HG03520 (cell line): ENCODE results near the gene DPM1.

Experiments
- ATAC-seq: cut with Tn5 transposase; IDR thresholded peaks from one replicate; pipeline ENCODE4 v1.9.1; 2021; ENCODE audit warnings: mild to moderate bottlenecking, moderate library complexity; ENCODE audit not compliant: unreplicated experiment

Gene DPM1

GRCh38 chr20:50957798-50958614 is at the start of gene DPM1:
Gene DPM1, minus strand, starts transcription at chr20:50958532. Its CDS starts 9 bp downstream, at chr20:50958523.
- peak; percentile 65 for ATAC-seq

GRCh38 chr20:51005214-51005613 is 46.9 kb upstream of the DPM1 start:
- ATAC-seq = no peak

DNA sequence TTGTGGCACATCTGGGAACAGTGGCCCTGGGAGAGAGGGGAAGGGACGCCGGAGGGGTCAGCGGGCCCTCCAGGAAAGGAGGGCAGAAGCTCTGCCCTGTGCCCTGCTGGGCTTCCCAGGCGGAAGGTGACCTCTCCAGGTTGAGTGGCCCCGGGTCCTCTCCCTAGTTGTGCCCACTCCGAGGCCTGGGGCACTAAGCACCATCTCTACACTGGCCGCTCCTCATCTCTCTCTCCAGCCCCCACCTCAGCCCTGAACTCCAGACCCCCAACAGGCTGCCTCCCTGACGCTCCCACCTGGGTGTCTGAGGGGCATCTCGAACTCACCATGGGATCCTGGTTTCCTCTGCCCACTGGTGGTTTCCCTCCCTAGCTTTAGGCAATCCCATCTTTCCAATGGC is 46.4 kb upstream of the DPM1 start:
- no peak for ATAC-seq

DNA sequence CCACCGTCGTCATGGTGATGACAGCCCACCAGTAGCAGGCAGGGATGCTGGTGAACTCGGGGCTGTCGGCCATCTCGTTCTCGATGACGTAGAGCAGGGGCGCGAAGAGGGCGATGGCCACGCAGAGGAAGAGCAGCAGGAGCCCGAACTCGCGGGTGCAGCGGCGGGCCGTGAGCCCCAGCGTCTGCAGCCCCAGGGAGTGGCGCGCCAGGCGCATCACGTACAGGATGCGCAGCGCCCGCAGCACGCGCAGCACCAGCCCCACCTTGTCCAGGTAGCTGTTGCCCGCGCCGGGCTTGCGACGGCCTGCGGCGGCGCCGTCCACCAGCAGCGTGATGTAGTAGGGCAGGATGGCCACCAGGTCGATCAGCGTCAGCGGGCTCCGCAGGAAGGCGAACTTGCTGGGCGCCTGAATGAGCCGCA is 46.0 kb upstream of the DPM1 start:
- ATAC-seq = no peak

GRCh38 chr20:51003753-51004152 is 45.4 kb upstream of the DPM1 start:
- no peak for ATAC-seq

GRCh38 chr20:51002633-51003032 is 44.3 kb upstream of the DPM1 start:
- ATAC-seq = no peak

DNA sequence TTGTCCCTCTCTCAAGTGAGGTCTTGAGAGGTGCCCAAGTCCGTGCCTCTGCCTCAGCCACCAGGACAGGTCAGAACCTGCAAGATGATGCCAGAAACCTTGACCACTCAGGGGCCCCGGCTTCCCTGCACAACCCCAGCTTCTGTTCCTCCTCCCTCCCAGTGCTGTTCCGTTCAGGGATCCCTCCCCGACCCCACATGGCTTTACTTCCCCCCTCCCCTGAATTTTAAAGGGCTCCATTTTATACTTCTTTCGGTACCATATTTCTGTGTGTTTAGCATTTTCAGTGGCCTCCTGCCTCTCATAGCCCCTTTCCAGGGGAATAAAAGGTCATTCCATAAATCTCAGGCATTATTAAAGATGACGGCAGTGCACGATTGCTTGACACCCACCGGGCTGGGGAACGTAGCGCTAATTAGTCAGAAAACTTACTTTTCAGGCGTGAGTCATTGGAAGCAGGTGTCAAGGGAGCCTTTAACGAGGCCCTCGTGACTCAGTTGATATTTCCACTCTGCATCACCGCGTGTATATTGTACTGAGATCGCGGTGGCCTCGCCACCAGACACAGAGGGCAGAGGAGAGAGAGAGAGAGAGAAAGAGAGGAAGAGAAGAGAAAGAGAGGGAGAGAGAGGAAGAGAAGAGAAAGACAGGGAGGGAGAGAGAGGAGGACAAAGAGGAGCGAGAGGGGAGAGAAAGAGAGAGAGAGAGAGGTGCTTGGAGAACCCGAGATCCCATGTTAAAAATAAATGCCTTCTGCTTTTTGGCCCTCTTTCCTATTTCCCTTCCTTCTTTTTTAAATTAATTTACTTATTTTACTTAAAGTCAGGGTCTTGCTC is 43.3 kb upstream of the DPM1 start:
- ATAC-seq = no peak

GRCh38 chr20:50999355-50999754 is 41.0 kb upstream of the DPM1 start:
- ATAC-seq = no peak

- ATAC-seq = no peak
Measured at GRCh38 chr20:50996901-50997865, 38.9 kb upstream of the DPM1 start.

GRCh38 chr20:50995506-50995905 is 37.2 kb upstream of the DPM1 start:
- no peak for ATAC-seq

GRCh38 chr20:50993876-50994275 is 35.5 kb upstream of the DPM1 start:
- ATAC-seq = no peak

DNA sequence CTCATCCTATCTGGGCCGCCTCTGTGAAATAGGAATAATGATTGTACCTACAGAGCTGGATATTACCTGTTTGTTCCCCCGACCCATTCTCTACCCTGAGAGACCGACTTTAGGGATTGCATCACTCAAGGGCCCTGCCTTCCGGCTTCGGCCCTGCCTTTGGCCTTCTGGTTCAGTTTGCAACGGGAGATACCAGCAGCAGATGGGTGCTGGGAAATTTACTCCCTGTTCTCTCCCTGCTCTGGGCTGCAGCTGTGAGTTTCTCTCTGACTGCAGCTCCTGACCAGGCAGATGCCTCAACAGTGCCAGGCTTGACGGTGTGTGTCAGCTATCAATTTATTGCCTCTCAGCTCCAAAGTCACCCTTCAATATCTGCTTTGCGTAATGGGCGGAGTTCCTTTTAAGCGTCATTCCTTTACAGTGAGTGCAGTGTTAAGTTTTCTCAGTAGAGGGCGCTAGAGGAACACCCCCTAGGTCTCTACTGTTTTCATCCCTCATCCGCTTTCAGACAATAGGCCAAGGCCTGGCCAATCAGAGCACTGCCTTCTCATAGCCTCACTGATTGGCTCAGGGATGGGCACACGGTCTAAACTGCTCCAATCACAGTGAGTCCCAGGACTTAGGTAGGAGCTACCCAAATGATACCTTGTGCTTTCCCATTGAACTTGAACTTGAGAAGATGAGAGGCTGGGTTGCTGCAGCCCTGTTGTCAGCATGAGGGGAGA is 34.6 kb upstream of the DPM1 start:
- ATAC-seq = peak; percentile 65

GRCh38 chr20:50992336-50992732 is 34.0 kb upstream of the DPM1 start:
- no peak for ATAC-seq

- ATAC-seq = no peak
Measured at GRCh38 chr20:50991076-50991475, 32.7 kb upstream of the DPM1 start.

- ATAC-seq = no peak
Measured at GRCh38 chr20:50987493-50988210, 29.3 kb upstream of the DPM1 start.

GRCh38 chr20:50983321-50983720 is 25.0 kb upstream of the DPM1 start:
- ATAC-seq = no peak

GRCh38 chr20:50982363-50982762 is 24.0 kb upstream of the DPM1 start:
- ATAC-seq = no peak

GRCh38 chr20:50981714-50982048 is 23.3 kb upstream of the DPM1 start:
- ATAC-seq = no peak

- ATAC-seq = no peak
Measured at GRCh38 chr20:50980851-50981713, 22.8 kb upstream of the DPM1 start.
